SK-N-SH (cell line): ENCODE data around the gene FUS.
A peak's percentile ranks its signal among the peaks of the same experiment; 100 is the strongest.

Experiments
- CTCF ChIP-seq: fragments of 200-600 bp; sonication (generic); IDR thresholded peaks from 2 replicates; pipeline ENCODE4 v1.6.1; 2017; ENCODE audit warnings: antibody characterized with exemption, mild to moderate bottlenecking, moderate library complexity
- ELF1 ChIP-seq: IDR thresholded peaks from 2 replicates; pipeline ENCODE4 v1.4.0; 2012
- FOXJ3 ChIP-seq: sonication (generic); formaldehyde crosslinking; IDR thresholded peaks from 2 replicates; pipeline ENCODE4 v1.5.1; 2020; ENCODE audit warnings: mild to moderate bottlenecking, missing genetic modification reagents
- GATA2 ChIP-seq: sonication (generic); formaldehyde crosslinking; IDR thresholded peaks from 2 replicates; pipeline ENCODE4 v1.5.0; 2020; ENCODE audit warnings: mild to moderate bottlenecking, missing genetic modification reagents
- IRF3 ChIP-seq: fragments of 150-350 bp; IDR thresholded peaks from 2 replicates; pipeline ENCODE4 v1.6.1; 2016; ENCODE audit warnings: mild to moderate bottlenecking, low read depth, low read length
- MXI1 ChIP-seq: IDR thresholded peaks from 2 replicates; pipeline ENCODE4 v1.6.1; 2012; ENCODE audit warnings: mild to moderate bottlenecking, low read depth, low read length, improper control_type of control experiment
- POLR2AphosphoS5 ChIP-seq: IDR thresholded peaks from 2 replicates; pipeline ENCODE4 v1.6.1; 2012; ENCODE audit warnings: low read depth, low read length
- RFX5 ChIP-seq: IDR thresholded peaks from 2 replicates; pipeline ENCODE4 v1.6.1; 2012; ENCODE audit warnings: mild to moderate bottlenecking, improper control_type of control experiment, low read length
- SIN3A ChIP-seq: IDR thresholded peaks from 2 replicates; pipeline ENCODE4 v1.6.1; 2012; ENCODE audit warnings: low read depth, mild to moderate bottlenecking, low read length, moderate library complexity, borderline replicate concordance
- SMC3 ChIP-seq: IDR thresholded peaks from 2 replicates; pipeline ENCODE4 v1.6.1; 2012; ENCODE audit warnings: low read depth, low read length, improper control_type of control experiment
- USF2 ChIP-seq: fragments of 150-350 bp; IDR thresholded peaks from 2 replicates; pipeline ENCODE4 v1.6.1; 2017; ENCODE audit warnings: antibody characterized with exemption, low read length, low read depth, borderline replicate concordance
- TF ChIP-seq, protein P1 (sequence below): IDR thresholded peaks from 2 replicates; pipeline ENCODE4; 2012

GRCh38 chr16:31200821-31201568 is 21.1 kb downstream of the FUS start:
- TF ChIP-seq POLR2AphosphoS5 (no peak), CTCF (peak; percentile 21; the same call in 1 of the 2 replicates), ELF1 (no peak), FOXJ3 (CRISPR knock-in tag) (no peak), IRF3 (no peak), SMC3 (no peak), GATA2 (CRISPR knock-in tag) (no peak), RFX5 (no peak), SIN3A (no peak), USF2 (no peak), MXI1 (no peak)
- TF ChIP-seq, protein P1, sequence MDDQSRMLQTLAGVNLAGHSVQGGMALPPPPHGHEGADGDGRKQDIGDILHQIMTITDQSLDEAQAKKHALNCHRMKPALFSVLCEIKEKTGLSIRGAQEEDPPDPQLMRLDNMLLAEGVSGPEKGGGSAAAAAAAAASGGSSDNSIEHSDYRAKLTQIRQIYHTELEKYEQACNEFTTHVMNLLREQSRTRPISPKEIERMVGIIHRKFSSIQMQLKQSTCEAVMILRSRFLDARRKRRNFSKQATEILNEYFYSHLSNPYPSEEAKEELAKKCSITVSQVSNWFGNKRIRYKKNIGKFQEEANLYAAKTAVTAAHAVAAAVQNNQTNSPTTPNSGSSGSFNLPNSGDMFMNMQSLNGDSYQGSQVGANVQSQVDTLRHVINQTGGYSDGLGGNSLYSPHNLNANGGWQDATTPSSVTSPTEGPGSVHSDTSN = no peak
